ENCODE measurements around the gene CLMN. TPM values are rescaled to one million over a fixed set of nuclear protein-coding genes. Genes with fewer than 3 reads are reported as not detected.
A peak's percentile ranks its signal among the peaks of the same experiment; 100 is the strongest.

The CLMN gene
- total and polyA plus RNA-seq, 4 donors: 4.5 to 33.5 (median 11.7) TPM

- H3K36me3 ChIP-seq (ENCODE audit: control insufficient read depth in 4 of 4, insufficient read depth in 4 of 4, low read length in 4 of 4): no peaks in the 10 kb centered on the region
- TF ChIP-seq, protein P1, sequence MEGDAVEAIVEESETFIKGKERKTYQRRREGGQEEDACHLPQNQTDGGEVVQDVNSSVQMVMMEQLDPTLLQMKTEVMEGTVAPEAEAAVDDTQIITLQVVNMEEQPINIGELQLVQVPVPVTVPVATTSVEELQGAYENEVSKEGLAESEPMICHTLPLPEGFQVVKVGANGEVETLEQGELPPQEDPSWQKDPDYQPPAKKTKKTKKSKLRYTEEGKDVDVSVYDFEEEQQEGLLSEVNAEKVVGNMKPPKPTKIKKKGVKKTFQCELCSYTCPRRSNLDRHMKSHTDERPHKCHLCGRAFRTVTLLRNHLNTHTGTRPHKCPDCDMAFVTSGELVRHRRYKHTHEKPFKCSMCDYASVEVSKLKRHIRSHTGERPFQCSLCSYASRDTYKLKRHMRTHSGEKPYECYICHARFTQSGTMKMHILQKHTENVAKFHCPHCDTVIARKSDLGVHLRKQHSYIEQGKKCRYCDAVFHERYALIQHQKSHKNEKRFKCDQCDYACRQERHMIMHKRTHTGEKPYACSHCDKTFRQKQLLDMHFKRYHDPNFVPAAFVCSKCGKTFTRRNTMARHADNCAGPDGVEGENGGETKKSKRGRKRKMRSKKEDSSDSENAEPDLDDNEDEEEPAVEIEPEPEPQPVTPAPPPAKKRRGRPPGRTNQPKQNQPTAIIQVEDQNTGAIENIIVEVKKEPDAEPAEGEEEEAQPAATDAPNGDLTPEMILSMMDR (IDR thresholded peaks at IDR 0.05; ENCODE audit: control extremely low read depth, extremely low read depth): no peak
- WGBS, 2 donors: 81 to 88% methylated on average over 4 of the region's 4 CpGs
- H3K4me1 ChIP-seq (ENCODE audit: control insufficient read depth in 5 of 5, insufficient read depth in 5 of 5, low read length in 5 of 5): peaks cover 0 to 31% (median 15%) of the 10 kb centered on the region in 5 donors
- no peaks in the 10 kb centered on the region for H3K9me3 ChIP-seq (ENCODE audit: control insufficient read depth in 4 of 4, insufficient read depth in 3 of 4, low read length in 3 of 4)
- H3K27ac ChIP-seq (ENCODE audit: low read depth in 1 of 2, low read length in 1 of 2): no peak overlapping the region
- peak in 1 of 3 donors; percentile 1 for DNase-seq
- no peak for ATAC-seq (ENCODE audit: insufficient read depth, low FRiP score)
- H3K4me3 ChIP-seq: no peak overlapping the region
- no peaks in the 10 kb centered on the region for H3K27me3 ChIP-seq (ENCODE audit: control insufficient read depth in 3 of 3, insufficient read depth in 3 of 3, low read length in 2 of 3)
- no peak overlapping the region for H3K9ac ChIP-seq (ENCODE audit: insufficient read depth in 1 of 2, low read length in 2 of 2)
Measured at GRCh38 chr14:95218006-95218405, 101.7 kb downstream of the CLMN start.

DNA sequence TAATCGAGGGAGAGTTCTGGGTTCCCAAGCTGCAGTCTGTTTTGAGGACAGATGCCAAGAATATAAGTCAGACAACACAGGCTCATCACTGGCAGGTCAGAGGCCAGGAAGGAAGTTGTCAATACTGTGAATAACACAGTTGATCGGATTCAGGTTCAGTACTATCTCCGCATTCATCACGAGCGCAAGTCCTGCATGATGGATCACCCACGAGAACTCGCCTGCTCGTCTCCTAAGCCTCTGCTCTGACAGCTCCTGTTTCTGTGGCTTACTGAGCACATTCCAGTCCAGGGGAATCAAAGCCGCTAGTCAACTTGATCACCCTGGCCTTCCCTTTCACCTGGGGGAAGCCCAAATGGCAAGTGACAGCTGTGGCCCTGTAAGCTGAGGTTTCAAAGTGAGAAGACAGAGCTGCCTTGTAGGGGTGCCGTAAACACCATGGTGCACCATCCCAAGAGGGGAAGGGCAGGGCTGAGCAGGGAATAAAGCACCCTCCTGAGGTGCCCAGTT lies 102.3 kb downstream of the CLMN start:
- DNase-seq (peak in 1 of 3 donors; percentile 3), ATAC-seq (ENCODE audit: insufficient read depth, low FRiP score) (no peak)
- no peak overlapping the region for H3K9ac ChIP-seq (ENCODE audit: insufficient read depth in 1 of 2, low read length in 2 of 2)
- H3K27me3 ChIP-seq (ENCODE audit: control insufficient read depth in 3 of 3, insufficient read depth in 3 of 3, low read length in 2 of 3): no peaks in the 10 kb centered on the region
- no peak overlapping the region for H3K27ac ChIP-seq (ENCODE audit: low read depth in 1 of 2, low read length in 1 of 2)
- peaks cover 0 to 25% (median 10%) of the 10 kb centered on the region in 5 donors for H3K4me1 ChIP-seq (ENCODE audit: control insufficient read depth in 5 of 5, insufficient read depth in 5 of 5, low read length in 5 of 5)
- 82% methylated on average over 10 of the region's 10 CpGs for WGBS, 2 donors
- no peaks in the 10 kb centered on the region for H3K36me3 ChIP-seq (ENCODE audit: control insufficient read depth in 4 of 4, insufficient read depth in 4 of 4, low read length in 4 of 4)
- no peaks in the 10 kb centered on the region for H3K9me3 ChIP-seq (ENCODE audit: control insufficient read depth in 4 of 4, insufficient read depth in 3 of 4, low read length in 3 of 4)
- no peak overlapping the region for H3K4me3 ChIP-seq
- TF ChIP-seq, protein P1 (IDR thresholded peaks at IDR 0.05; ENCODE audit: control extremely low read depth, extremely low read depth): no peak

GRCh38 chr14:95216008-95216407 lies 103.7 kb downstream of the CLMN start:
- Histone ChIP-seq H3K27me3 (ENCODE audit: control insufficient read depth in 3 of 3, insufficient read depth in 3 of 3, low read length in 2 of 3) (no peaks in the 10 kb centered on the region), H3K9ac (ENCODE audit: insufficient read depth in 1 of 2, low read length in 2 of 2) (no peak overlapping the region), H3K4me1 (ENCODE audit: control insufficient read depth in 5 of 5, insufficient read depth in 5 of 5, low read length in 5 of 5) (peaks cover 0 to 12% (median 4%) of the 10 kb centered on the region in 5 donors), H3K36me3 (ENCODE audit: control insufficient read depth in 4 of 4, insufficient read depth in 4 of 4, low read length in 4 of 4) (no peaks in the 10 kb centered on the region), H3K4me3 (no peak overlapping the region), H3K9me3 (ENCODE audit: control insufficient read depth in 4 of 4, insufficient read depth in 3 of 4, low read length in 3 of 4) (no peaks in the 10 kb centered on the region), H3K27ac (ENCODE audit: low read depth in 1 of 2, low read length in 1 of 2) (no peak overlapping the region)
- 84 to 92% methylated on average over 8 of the region's 8 CpGs for WGBS, 2 donors
- TF ChIP-seq, protein P1 (IDR thresholded peaks at IDR 0.05; ENCODE audit: control extremely low read depth, extremely low read depth): no peak
- ATAC-seq (ENCODE audit: insufficient read depth, low FRiP score) (no peak), DNase-seq (no peak)

Data from lung (tissue), 12 donors.